Mononuclear cell (primary cell): ENCODE results near the gene UBE2B. TPM values are rescaled to one million over a fixed set of nuclear protein-coding genes. Genes with fewer than 3 reads are reported as not detected.

ENCODE experiments used
- H3K27me3 ChIP-seq: 2 replicates; pipeline ENCODE4 v1.6.0; 2011; ENCODE audit warnings: low read length, control low read depth; ENCODE audit not compliant: insufficient read depth
- H3K4me1 ChIP-seq: 2 replicates; pipeline ENCODE4 v1.5.1; 2011; ENCODE audit warnings: mild to moderate bottlenecking, low read length, control low read depth; ENCODE audit not compliant: insufficient read depth
- H3K4me3 ChIP-seq: 2 replicates; pipeline ENCODE4 v1.5.1; 2011; ENCODE audit warnings: mild to moderate bottlenecking, low read length, moderate library complexity
- H3K9me3 ChIP-seq: 2 replicates; pipeline ENCODE4 v1.5.1; 2011; ENCODE audit warnings: low read depth, mild to moderate bottlenecking, control low read depth, low read length
- total RNA-seq: library from RNA; depleted of rRNA; stranded (reverse); fragments of >200 nt; gene quantifications from one replicate; pipeline ENCODE4 v1.2.3, GENCODE V29; 2012

Gene UBE2B
- total RNA-seq, 1 donor = 83.7 TPM

DNA sequence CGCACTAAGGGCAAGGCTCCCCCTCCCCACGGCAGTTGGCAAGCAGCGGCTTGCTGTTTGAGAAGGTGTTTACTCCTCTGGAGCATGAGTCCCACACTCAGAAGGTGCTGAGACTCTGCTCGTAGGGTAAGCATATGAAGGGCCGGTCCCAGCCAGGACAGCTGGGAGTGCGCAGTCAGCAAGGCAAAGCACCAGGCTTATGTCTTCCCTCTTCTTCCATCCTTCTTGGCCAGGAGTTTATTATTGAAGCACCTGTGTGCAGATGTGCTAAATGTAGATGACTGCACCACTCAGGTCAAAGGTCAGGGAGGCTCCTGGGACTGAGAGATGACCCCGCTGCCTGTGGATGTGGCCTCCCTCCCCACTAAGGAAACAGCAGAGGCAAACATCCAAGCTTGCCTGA lies 67.4 kb downstream of the UBE2B start:
- Histone ChIP-seq H3K4me1 (peaks cover 12% of the 10 kb centered on the region), H3K9me3 (no peaks in the 10 kb centered on the region), H3K4me3 (no peak overlapping the region), H3K27me3 (no peaks in the 10 kb centered on the region)

DNA sequence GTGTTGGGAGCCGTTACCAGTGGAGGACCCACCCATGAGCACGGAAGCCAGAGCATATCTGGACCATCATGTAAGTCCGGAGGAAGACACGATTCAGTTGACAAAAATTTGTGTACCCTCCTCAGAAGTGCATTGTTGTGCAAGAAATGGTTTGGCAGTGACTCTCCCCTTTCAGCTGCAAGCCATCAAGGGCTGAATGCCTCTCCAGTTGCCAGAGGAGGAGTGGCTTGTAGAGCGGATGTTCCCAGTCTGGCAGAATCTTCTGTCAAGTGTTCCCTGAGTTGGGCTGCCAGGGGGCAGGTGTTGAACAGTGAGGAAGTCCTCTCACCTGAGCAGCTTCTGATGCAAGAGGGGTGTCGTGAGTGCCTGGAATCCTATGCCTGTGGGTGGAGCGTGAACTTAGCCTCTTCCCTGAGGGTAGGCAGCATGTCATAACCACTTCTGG lies 67.9 kb downstream of the UBE2B start:
- Histone ChIP-seq H3K27me3 (no peaks in the 10 kb centered on the region), H3K9me3 (no peaks in the 10 kb centered on the region), H3K4me1 (peaks cover 12% of the 10 kb centered on the region), H3K4me3 (no peak overlapping the region)

DNA sequence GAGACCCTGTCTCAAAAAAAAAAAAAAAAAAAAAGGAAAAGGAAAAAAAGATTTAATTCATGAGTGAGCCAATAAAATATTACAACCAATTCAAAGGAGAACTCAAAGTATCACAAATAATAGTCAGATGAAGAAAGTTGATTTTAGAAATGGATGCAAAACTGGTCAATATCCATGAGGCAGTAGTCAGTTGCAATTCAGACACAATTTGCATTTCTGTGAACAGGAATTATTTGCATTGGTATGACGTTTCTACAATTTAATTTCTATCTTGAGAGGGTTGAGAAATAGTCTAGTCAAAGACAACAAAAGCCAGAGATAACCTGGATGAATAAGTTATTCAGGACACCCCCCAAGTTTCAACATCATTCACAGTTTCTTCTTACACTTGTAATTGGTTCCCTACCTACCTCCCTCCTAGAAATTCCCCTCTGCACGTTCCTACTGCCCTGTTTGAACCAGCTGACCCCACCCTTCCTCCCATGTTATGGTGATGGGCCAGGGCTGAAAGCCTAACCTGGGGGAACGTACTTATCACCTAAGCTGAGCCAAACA lies 68.9 kb downstream of the UBE2B start:
- Histone ChIP-seq H3K27me3 (no peaks in the 10 kb centered on the region), H3K4me3 (no peak overlapping the region), H3K4me1 (peaks cover 12% of the 10 kb centered on the region), H3K9me3 (no peaks in the 10 kb centered on the region)

Other genes with a start within 250 kb of the UBE2B start
- gene SKP1, start 194.6 kb upstream of the UBE2B start, total RNA-seq = 229 TPM
- gene PPP2CA, start 145.5 kb upstream of the UBE2B start, total RNA-seq = 173 TPM
- 0.63 TPM for gene CDKL3, start 4.4 kb upstream of the UBE2B start, total RNA-seq
- gene CDKN2AIPNL, start 40.3 kb downstream of the UBE2B start, total RNA-seq = 13.0 TPM
- gene JADE2, start 154.1 kb downstream of the UBE2B start, total RNA-seq = 51.3 TPM